HepG2 (cell line): ENCODE data around the gene SDHAF1.

Source experiments
- BRF2 ChIP-seq: sonication (generic); formaldehyde crosslinking; IDR thresholded peaks from 2 replicates; pipeline ENCODE4 v1.8.1; 2022; ENCODE audit warnings: mild to moderate bottlenecking, missing genetic modification reagents
- MLX ChIP-seq: IDR thresholded peaks from 2 replicates; pipeline ENCODE4 v1.6.1; 2016
- MYNN ChIP-seq: sonication (generic); formaldehyde crosslinking; IDR thresholded peaks from 2 replicates; pipeline ENCODE4 v1.4.0; 2020; ENCODE audit warnings: mild to moderate bottlenecking, low read depth, missing genetic modification reagents
- ZNF207 ChIP-seq: fragments of 450-650 bp; IDR thresholded peaks from 2 replicates; pipeline ENCODE4 v1.6.1; 2016; ENCODE audit warnings: antibody characterized with exemption, borderline replicate concordance

- TF ChIP-seq MYNN (CRISPR knock-in tag), result no peak
- no peak for TF ChIP-seq MLX (CRISPR knock-in tag)
- no peak for TF ChIP-seq ZNF207
- no peak for TF ChIP-seq BRF2
Observed at GRCh38 chr19:35990156-35990555, 4.8 kb upstream of the SDHAF1 start.
